Posterior vena cava (tissue), 2 donors: ENCODE measurements around the gene IL36A. TPM values are rescaled to one million over a fixed set of nuclear protein-coding genes. Genes with fewer than 3 reads are reported as not detected.

ENCODE experiments used
- DNase-seq: peaks from one replicate; pipeline ENCODE4 v3.0.0-alpha.2; 2020; ENCODE audit warnings: low spot score
- intact Hi-C, 2 donors: fragments of 100-400 bp; cut with DNase I; formaldehyde crosslinking; loops; one replicate each; pipeline versions ENCODE4 v1.14.1 to v1.14.2; 2022 to 2023
- long read RNA-seq, 2 donors: library from polyadenylated mRNA; unstranded; transcript quantifications; one replicate each; pipeline ENCODE4 v2.0.0, GENCODE V29; 2020 to 2021
- total RNA-seq, 2 donors: library from RNA; stranded (reverse); fragmentation: NEBNext Ultra II Directional; extraction: Animal tissue kit (Norgen Biotek cat#: 25700); gene quantifications; one replicate each; pipeline ENCODE4 v1.2.1, GENCODE V29; 2021
- donor health status: DM: yes; HTN: yes; CAD: no.
- donor health status: DM: yes; HTN: yes; CAD: no.

The IL36A gene, protein sequence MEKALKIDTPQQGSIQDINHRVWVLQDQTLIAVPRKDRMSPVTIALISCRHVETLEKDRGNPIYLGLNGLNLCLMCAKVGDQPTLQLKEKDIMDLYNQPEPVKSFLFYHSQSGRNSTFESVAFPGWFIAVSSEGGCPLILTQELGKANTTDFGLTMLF
- total RNA-seq: not detected
- long read RNA-seq, donor 1: 0 reads
- long read RNA-seq, donor 2: 0 reads

- intact Hi-C loops: no loop called here
- no peak for DNase-seq
Measured at GRCh38 chr2:113005030-113005509, at the start of gene IL36A. IL36A (plus strand) TSS chr2:113005459; CDS start chr2:113005872, 413 bp downstream.

GRCh38 chr2:112957511-112957910, 47.7 kb upstream of the IL36A start:
- DNase-seq: no peak
- intact Hi-C loops: no loop called here

- DNase-seq: no peak
Measured at GRCh38 chr2:112958428-112959108, 46.7 kb upstream of the IL36A start.

DNA sequence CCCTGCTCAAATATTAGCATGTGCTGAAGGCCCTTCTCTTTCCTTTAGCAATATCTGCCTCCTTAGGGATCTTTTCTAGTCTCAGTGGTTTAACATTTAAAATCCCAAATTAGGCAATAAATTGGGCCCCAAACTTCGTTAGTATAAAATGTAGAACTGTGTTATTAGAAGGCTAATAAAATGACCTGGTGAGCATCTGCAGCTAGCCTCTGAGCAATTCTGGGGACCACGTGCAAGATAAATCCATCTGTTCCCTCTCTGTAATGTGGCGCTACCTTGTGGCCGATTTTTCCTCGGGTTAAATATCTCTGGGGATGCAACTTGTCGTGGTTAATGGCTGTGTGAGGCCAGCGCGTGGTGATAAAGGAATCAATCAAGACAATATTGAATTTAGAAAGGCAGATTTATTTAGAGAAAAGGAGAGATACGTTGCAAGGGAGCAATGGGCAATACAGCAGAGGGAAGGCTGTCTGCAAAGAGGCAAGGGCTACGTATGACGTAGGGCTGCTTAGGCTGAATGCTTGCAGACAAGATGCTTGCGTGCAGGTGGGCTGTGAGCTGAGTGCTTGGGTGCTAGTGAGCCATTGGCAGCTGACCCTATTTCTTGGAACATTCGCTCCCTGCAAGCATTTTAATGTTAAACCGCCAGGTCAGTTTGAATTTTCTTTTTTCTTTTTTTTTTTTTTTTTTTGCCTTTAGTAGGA, 46.0 kb upstream of the IL36A start:
- DNase-seq: no peak
- intact Hi-C loops: no loop called here

More at GRCh38 chr2:112958428-112959108, 46.7 kb upstream of the IL36A start:
- intact Hi-C loops: no loop called here

- intact Hi-C loops: no loop called here
- no peak for DNase-seq
Measured at GRCh38 chr2:112960230-112960825, 44.9 kb upstream of the IL36A start.

DNA sequence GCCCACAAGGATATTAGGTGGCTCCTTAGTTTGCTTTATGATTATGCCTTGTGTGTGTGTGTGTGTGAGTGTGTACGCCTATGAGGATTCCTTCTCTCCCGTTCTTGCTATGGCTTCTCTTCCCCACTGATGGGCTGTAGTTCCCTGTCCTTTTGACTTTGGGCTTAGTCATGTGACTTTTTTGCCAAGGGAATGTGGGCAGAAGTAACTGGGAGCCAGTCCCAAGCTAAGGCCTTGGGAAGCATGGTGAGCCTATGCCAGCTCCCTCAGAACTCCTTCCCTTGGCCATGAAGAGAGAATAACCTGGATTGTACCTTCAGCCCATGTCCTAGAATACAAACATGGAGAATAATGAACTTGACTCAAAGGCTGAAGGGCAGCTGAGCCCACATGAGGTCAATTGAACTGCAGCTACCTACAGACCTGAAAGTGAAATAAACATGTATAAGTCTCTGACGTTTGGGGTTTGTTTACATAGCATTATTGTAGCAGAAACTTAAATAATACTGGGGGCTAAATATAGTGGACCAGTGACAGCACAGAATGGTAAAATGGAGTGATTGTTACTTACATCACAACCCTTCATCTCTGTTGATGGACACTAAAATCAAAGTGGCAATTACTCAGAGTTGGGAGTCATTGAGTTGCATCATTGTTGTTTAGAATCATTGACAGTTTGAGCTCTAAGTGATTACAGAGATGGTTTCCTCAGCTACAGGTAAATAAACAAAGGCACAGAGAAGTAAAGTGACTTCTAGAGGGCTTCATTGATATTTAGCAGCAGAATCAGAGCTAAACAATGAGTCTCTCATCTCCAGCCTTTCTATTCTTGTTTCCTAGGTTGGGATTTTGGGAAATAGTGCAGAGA, 42.7 kb upstream of the IL36A start:
- intact Hi-C loops: no loop called here
- no peak for DNase-seq

- no peak for DNase-seq
- intact Hi-C loops: no loop called here
Measured at GRCh38 chr2:112967023-112967422, 38.2 kb upstream of the IL36A start.

GRCh38 chr2:112972423-112973086, 32.7 kb upstream of the IL36A start:
- DNase-seq: no peak
- intact Hi-C loops: loop anchor here in 1 of 2 donors (5.0 kb wide), 1 partner anchor 395 kb away; no protein-coding TSS in a partner anchor

DNA sequence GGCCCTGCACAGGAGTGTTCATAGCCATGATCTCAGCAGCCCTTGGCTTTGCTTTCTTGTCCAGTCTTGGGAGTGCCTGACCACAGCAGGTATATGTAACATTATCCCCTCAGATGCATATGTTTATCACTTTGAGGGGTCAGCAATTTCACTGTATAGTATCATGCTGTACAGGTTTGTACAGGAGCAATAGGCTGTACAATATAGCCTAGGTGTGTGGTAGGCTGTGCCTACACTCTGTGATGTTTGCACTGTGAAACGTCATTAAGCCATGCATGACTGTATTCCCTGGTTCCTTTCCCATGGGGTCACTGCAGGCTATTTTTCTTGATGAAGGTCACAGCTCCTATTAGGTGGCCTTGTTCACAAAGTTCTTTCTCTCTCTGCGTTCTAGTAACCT, 32.1 kb upstream of the IL36A start:
- no peak for DNase-seq
- intact Hi-C loops: loop anchor here in 1 of 2 donors (5.0 kb wide), 1 partner anchor 394 kb away; no protein-coding TSS in a partner anchor

GRCh38 chr2:112977559-112978056, 27.7 kb upstream of the IL36A start, which contains the start of gene IL36G:
IL36G (plus strand) TSS chr2:112978006; CDS start chr2:112978639, 633 bp downstream.
- intact Hi-C loops: no loop called here
- DNase-seq: no peak

GRCh38 chr2:112979731-112980130, 25.5 kb upstream of the IL36A start:
- DNase-seq: no peak
- intact Hi-C loops: loop anchor here in 1 of 2 donors (5.0 kb wide), 1 partner anchor 1143 kb away; no protein-coding TSS in a partner anchor

GRCh38 chr2:112980537-112980936, 24.7 kb upstream of the IL36A start:
- intact Hi-C loops: loop anchor here in 1 of 2 donors (5.0 kb wide), 1 partner anchor 1142 kb away; no protein-coding TSS in a partner anchor
- no peak for DNase-seq

- no peak for DNase-seq
- intact Hi-C loops: no loop called here
Measured at GRCh38 chr2:112985090-112985489, 20.2 kb upstream of the IL36A start.

DNA sequence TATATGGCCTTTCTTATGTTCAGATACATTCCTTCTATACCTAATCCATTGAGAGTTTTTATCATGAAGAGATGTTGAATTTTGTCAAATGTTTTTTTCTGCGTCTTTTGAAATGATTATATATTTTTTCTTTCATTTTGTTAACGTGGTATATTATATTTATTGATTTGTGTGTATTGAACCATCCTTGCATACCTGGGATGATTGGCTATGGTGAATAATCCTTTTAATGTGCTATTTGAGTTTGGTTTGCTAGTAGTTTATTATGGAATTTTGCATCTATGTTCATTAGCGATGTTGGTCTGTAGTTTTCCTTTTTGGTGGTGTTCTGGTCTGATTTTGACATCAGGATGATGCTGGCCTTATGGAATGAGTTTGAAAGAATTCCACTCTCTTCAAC, 15.6 kb upstream of the IL36A start:
- intact Hi-C loops: no loop called here
- DNase-seq: no peak

GRCh38 chr2:112993831-112994230, 11.4 kb upstream of the IL36A start:
- intact Hi-C loops: no loop called here
- no peak for DNase-seq

DNA sequence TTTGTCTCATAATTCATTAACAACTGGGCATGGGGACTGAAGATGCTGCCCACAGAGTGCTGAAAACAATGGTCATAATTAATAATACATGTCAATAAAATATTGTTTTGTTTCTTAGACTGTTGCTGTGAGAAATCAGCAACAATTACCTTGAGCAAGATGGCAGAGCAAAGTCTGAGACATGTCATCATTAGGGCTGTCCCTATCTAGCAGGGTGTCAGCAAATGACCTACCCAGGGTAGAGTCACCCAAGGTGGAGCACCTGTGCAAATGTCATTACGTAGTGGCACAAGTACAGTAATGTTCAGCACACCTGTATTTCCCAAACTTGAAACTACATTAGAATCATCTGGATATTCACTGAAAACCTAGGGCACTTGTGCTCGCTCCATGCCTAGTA, 10.6 kb upstream of the IL36A start:
- DNase-seq: no peak
- intact Hi-C loops: no loop called here

DNA sequence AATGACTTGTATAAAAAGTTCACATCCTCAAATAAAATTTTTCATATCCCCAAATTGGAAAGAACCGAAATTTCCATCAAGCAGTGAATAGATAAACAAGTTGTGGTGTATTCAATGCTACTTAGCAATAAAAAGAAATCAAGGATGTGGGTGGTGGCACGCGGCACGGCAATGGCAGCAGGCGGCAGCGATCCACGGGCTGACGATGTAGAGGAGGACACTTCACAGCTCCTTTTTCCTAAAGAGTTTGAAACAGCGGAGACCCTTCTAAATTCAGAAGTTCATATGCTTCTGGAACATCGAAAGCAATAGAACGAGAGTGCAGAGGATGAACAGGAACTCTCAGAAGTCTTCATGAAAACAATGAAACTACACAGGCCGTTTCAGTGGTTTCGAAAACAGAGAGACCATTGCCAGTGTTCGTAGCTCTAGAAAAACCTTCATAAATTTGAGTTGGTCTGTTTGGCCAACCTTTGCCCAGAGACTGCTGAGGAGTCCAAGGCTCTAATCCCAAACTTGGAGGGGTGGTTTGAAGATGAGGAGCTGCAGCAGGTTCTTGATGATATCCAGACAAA, 9.8 kb upstream of the IL36A start:
- intact Hi-C loops: no loop called here
- no peak for DNase-seq

DNA sequence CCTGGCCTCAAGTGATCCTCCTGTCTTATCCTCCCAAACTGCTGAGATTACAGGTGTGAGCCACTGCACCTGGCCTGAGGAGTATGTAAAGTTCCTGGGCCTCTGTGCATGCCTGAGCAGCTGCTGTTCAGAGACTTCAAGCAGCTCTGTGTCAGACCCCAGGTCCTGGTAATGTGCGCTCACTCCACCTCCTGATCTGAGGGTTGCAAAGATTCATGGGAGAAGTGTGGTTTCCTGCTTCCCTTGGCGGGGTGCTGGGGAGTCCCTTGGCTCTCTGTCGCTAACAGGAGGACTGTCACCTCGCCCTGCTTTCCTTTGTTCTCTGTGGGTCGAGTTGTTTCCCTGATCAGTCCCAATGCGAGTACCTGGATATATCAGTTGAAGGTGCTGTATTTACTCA, 8.6 kb upstream of the IL36A start:
- DNase-seq: no peak
- intact Hi-C loops: no loop called here
